GM12878 (cell line): Measurements from ENCODE around the gene PLCXD1. TPM values are rescaled to one million over a fixed set of nuclear protein-coding genes. Genes with fewer than 3 reads are reported as not detected.

ENCODE experiments used
- ATAC-seq: fragments of 200-7000 bp; cut with Tn5 transposase; 3 replicates; pipeline ENCODE4 v1.9.1; 2020; ENCODE audit warnings: mild to moderate bottlenecking, moderate library complexity
- BruUV-seq: library from RNA; stranded (reverse); fragments of 400-500 nt; replicated peaks from 2 replicates; lab custom pipeline; 2021; lab: Mats Ljungman, UMichigan
- CTCF ChIA-PET: fragments of 300-600 bp; sonication (Branson Sonifier 250); formaldehyde crosslinking; extraction: SDS; loops from one replicate; lab custom pipeline; 2021; ENCODE audit warnings: inconsistent platforms; lab: Yijun Ruan, JAX
- POLR2A ChIA-PET: fragments of 350-600 bp; formaldehyde crosslinking; extraction: SDS; loops from one replicate; lab custom pipeline; 2021; ENCODE audit warnings: inconsistent platforms; lab: Charles Lee
- RAD21 ChIA-PET: fragments of 300-600 bp; sonication (Branson Sonifier 250); formaldehyde crosslinking; loops from one replicate; lab custom pipeline; 2023; ENCODE audit warnings: antibody characterized with exemption; ENCODE audit not compliant: unreplicated experiment; lab: Charles Lee
- SMC1A ChIA-PET: fragments of 300-600 bp; sonication (Branson Sonifier 250); formaldehyde crosslinking; loops from one replicate; lab custom pipeline; 2023; ENCODE audit not compliant: unreplicated experiment, uncharacterized antibody; lab: Charles Lee
- DNase-seq: peaks from one replicate; pipeline ENCODE4 v3.0.0-alpha.2; 2011; ENCODE audit warnings: low read depth, low spot score
- FAIRE-seq: peaks from 3 replicates; lab custom pipeline; 2011; peaks lifted over from hg19 to GRCh38; lab: Jason Lieb, UNC
- H2AFZ ChIP-seq: 2 replicates; pipeline ENCODE4 v1.6.0; 2011; ENCODE audit warnings: low read depth, low read length, control low read depth; ENCODE audit not compliant: control insufficient read depth
- H3K27ac ChIP-seq: 2 replicates; pipeline ENCODE4 v1.5.1; 2011; ENCODE audit warnings: control low read depth; ENCODE audit not compliant: control insufficient read depth, insufficient read depth
- H3K27me3 ChIP-seq, 2 experiments: replicated peaks in 1 of 2; 2 replicates each; pipeline versions ENCODE4 v1.6.0 to v1.6.1; 2011; ENCODE audit warnings: low read length in 1 of 2; ENCODE audit not compliant: control insufficient read depth in 2 of 2, insufficient read depth in 2 of 2
- H3K36me3 ChIP-seq, 2 experiments: 2 replicates each; pipeline ENCODE4 v1.5.1; 2011; ENCODE audit warnings: low read length in 1 of 2; ENCODE audit not compliant: control insufficient read depth in 2 of 2, insufficient read depth in 2 of 2
- H3K4me1 ChIP-seq: 2 replicates; pipeline ENCODE4 v1.6.1; 2011; ENCODE audit warnings: mild to moderate bottlenecking, low read length, moderate library complexity, mixed read lengths; ENCODE audit not compliant: control insufficient read depth, insufficient read depth
- H3K4me2 ChIP-seq: 2 replicates; pipeline ENCODE4 v1.6.0; 2011; ENCODE audit warnings: control low read depth; ENCODE audit not compliant: control insufficient read depth, insufficient read depth
- H3K4me3 ChIP-seq: fragments of 200-600 bp; sonication (generic); 2 replicates; pipeline ENCODE4 v1.5.1; 2016
- H3K79me2 ChIP-seq: 2 replicates; pipeline ENCODE4 v1.6.0; 2011; ENCODE audit warnings: low read length; ENCODE audit not compliant: control insufficient read depth, insufficient read depth
- H3K9ac ChIP-seq: 2 replicates; pipeline ENCODE4 v1.8.0; 2011; ENCODE audit warnings: low read length, control low read depth, mixed read lengths; ENCODE audit not compliant: control insufficient read depth, insufficient read depth
- H3K9me3 ChIP-seq: replicated peaks from 3 replicates; pipeline ENCODE4 v1.5.1; 2011; ENCODE audit warnings: mild to moderate bottlenecking, low read length; ENCODE audit not compliant: control insufficient read depth, insufficient read depth
- H4K20me1 ChIP-seq: 2 replicates; pipeline ENCODE4 v1.6.0; 2011; ENCODE audit not compliant: control insufficient read depth, insufficient read depth
- BACH1 ChIP-seq: fragments of 450-650 bp; IDR thresholded peaks from 2 replicates; pipeline ENCODE4 v1.6.1; 2017; ENCODE audit warnings: mild to moderate bottlenecking, borderline replicate concordance
- BCL3 ChIP-seq: IDR thresholded peaks from 2 replicates; pipeline ENCODE4 v1.6.1; 2011; ENCODE audit warnings: borderline replicate concordance, low read depth, mild to moderate bottlenecking, moderate library complexity, low read length; ENCODE audit not compliant: insufficient read depth, poor library complexity, severe bottlenecking
- CHD4 ChIP-seq: fragments of 200-600 bp; sonication (generic); IDR thresholded peaks from 2 replicates; pipeline ENCODE4 v1.6.1; 2016; ENCODE audit warnings: mild to moderate bottlenecking
- DPF2 ChIP-seq: fragments of 450-650 bp; IDR thresholded peaks from 2 replicates; pipeline ENCODE4 v1.6.1; 2017; ENCODE audit warnings: mild to moderate bottlenecking
- ETV6 ChIP-seq, 2 experiments: fragments of 450-650 bp in 1 of 2; IDR thresholded peaks in 1 of 2; conservative IDR thresholded peaks in 1 of 2; 2 replicates each; pipeline ENCODE4 v1.6.1; 2014; ENCODE audit warnings: antibody characterized with exemption in 1 of 2, borderline replicate concordance in 1 of 2, low read depth in 1 of 2, mild to moderate bottlenecking in 1 of 2, moderate library complexity in 1 of 2
- IRF3 ChIP-seq: fragments of 450-650 bp; IDR thresholded peaks from 2 replicates; pipeline ENCODE4 v1.6.1; 2014; ENCODE audit warnings: mild to moderate bottlenecking
- JUNB ChIP-seq: IDR thresholded peaks from 2 replicates; pipeline ENCODE4 v1.6.1; 2016; ENCODE audit warnings: antibody characterized with exemption, mild to moderate bottlenecking
- JUND ChIP-seq: IDR thresholded peaks from 2 replicates; pipeline ENCODE4 v1.6.1; 2012; ENCODE audit warnings: low read depth, mild to moderate bottlenecking, low read length, improper control_type of control experiment, moderate library complexity
- MTA3 ChIP-seq: IDR thresholded peaks from 2 replicates; pipeline ENCODE4 v1.6.1; 2012; ENCODE audit warnings: low read length, inconsistent platforms, borderline replicate concordance
- PAX5 ChIP-seq: IDR thresholded peaks from 2 replicates; pipeline ENCODE4 v1.6.1; 2011; ENCODE audit warnings: low read depth, low read length, borderline replicate concordance
- POLR2A ChIP-seq: IDR thresholded peaks from 2 replicates; pipeline ENCODE4 v1.6.1; 2011; ENCODE audit warnings: low read depth, mild to moderate bottlenecking, low read length
- SIN3A ChIP-seq: IDR thresholded peaks from 2 replicates; pipeline ENCODE4 v1.6.1; 2012; ENCODE audit warnings: low read depth, low read length, improper control_type of control experiment
- SUPT20H ChIP-seq: IDR thresholded peaks from 2 replicates; pipeline ENCODE4 v1.6.1; 2011; ENCODE audit warnings: low read depth, mild to moderate bottlenecking, low read length, moderate library complexity, borderline replicate concordance; ENCODE audit not compliant: control insufficient read depth
- ZNF274 ChIP-seq: IDR thresholded peaks from one replicate; pipeline ENCODE4 v1.8.0; 2011; ENCODE audit not compliant: insufficient read length, insufficient read depth
- WGBS: methylation state at CpG from one replicate; pipeline ENCODE4 v1.1.6; 2016; ENCODE audit warnings: low lambda C conversion rate; ENCODE audit not compliant: insufficient replicate concordance, insufficient coverage; ENCODE audit errors: missing lambda C conversion rate; 5-methylcytosine and 5-hydroxymethylcytosine counted together
- in situ Hi-C: fragments of 300-500 bp; cut with MboI; formaldehyde crosslinking; loops from 9 replicates; pipeline ENCODE4 v1.14.3; 2018; ENCODE audit warnings: mixed read lengths
- intact Hi-C: fragments of 100-400 bp; cut with micrococcal nuclease; formaldehyde crosslinking; loops from one replicate; pipeline ENCODE4 v1.14.2; 2022; ENCODE audit not compliant: unreplicated experiment
- polyA plus RNA-seq, 11 experiments: library from polyadenylated mRNA; depleted of rRNA in 4 of 11; unstranded in 6 of 11; stranded (reverse) in 5 of 11; fragments of >200 nt; fragmentation: Nextera tagmentation in 4 of 11; fragmentation: Illumina TruSeq in 1 of 11; extraction: Ambion mirVana in 4 of 11; extraction: Trizol in 1 of 11; gene quantifications; 1 replicate in 1 of 11; 2 replicates in 10 of 11; pipeline versions ENCODE4 v1.2.1 to v1.2.3, GENCODE V29; 2011 to 2016; ENCODE audit warnings: inconsistent platforms in 2 of 11, missing spikeins in 2 of 11, low read depth in 1 of 11
- total RNA-seq, 4 experiments: library from RNA; depleted of rRNA in 3 of 4; stranded (reverse); fragments of >200 nt in 3 of 4; fragmentation: Illumina TruSeq in 1 of 4; extraction: Trizol in 1 of 4; gene quantifications; 2 replicates each; pipeline versions ENCODE4 v1.2.1 to v1.2.3, GENCODE V29; 2013 to 2021

PLCXD1 gene
- total and polyA plus RNA-seq, 10 of the 15 experiments (the other 5 are each of a cell fraction or from before 2014, with no cell fraction given), result 2.4 to 49.7 (median 18.0) TPM

- no peaks in the 10 kb centered on the region for H4K20me1 ChIP-seq
- CTCF ChIA-PET, result no interaction called here
- in situ Hi-C loops, result no loop called here
- no peak overlapping the region for H3K4me3 ChIP-seq
- H3K79me2 ChIP-seq, result no peaks in the 10 kb centered on the region
- no peak for TF ChIP-seq BACH1
- TF ChIP-seq PAX5, result no peak
- TF ChIP-seq SUPT20H, result no peak
- 0 out of 2 replicates have a peak, but pooled peaks have one; percentile 43 for TF ChIP-seq POLR2A
- no peak overlapping the region for H3K9ac ChIP-seq
- DNase-seq (no peak), ATAC-seq (no peak), FAIRE-seq (no peak)
- RAD21 ChIA-PET, result no interaction called here
- no peaks in the 10 kb centered on the region for H3K9me3 ChIP-seq
- BruUV-seq, result TSS peak; percentile 22
- no peak overlapping the region for H3K4me2 ChIP-seq
- intact Hi-C loops, result loop anchor here (10.0 kb wide), 1 partner anchor 933 kb away; no protein-coding TSS in a partner anchor
- no peaks in the 10 kb centered on the region for H3K4me1 ChIP-seq
- SMC1A ChIA-PET, result no interaction called here
- H2AFZ ChIP-seq, result no peak overlapping the region
- H3K27me3 ChIP-seq, result no peaks in the 10 kb centered on the region
- no peak overlapping the region for H3K27ac ChIP-seq
- POLR2A ChIA-PET, result no interaction called here
- over 99% methylated on average over 54 of the region's 69 CpGs for WGBS
- peaks cover 17 to 24% of the 10 kb centered on the region in 2 experiments for H3K36me3 ChIP-seq
Measured at GRCh38 chrX:311156-312129, 30.3 kb downstream of the PLCXD1 start.

- Histone ChIP-seq H3K27ac (no peak overlapping the region), H3K9ac (no peak overlapping the region), H2AFZ (no peak overlapping the region), H3K4me2 (no peak overlapping the region), H3K36me3 (peaks cover 10 to 22% of the 10 kb centered on the region in 2 experiments; a peak in 3 of 4 replicates), H3K79me2 (peaks cover 5% of the 10 kb centered on the region), H3K4me3 (no peak overlapping the region), H3K4me1 (no peaks in the 10 kb centered on the region), H3K27me3 (no peaks in the 10 kb centered on the region), H3K9me3 (no peaks in the 10 kb centered on the region), H4K20me1 (no peaks in the 10 kb centered on the region)
- ATAC-seq, result no peak
- POLR2A ChIA-PET, result no interaction called here
- in situ Hi-C loops, result no loop called here
- intact Hi-C loops, result loop anchor here (10.0 kb wide), 1 partner anchor 932 kb away; no protein-coding TSS in a partner anchor
- no peak for FAIRE-seq
- RAD21 ChIA-PET, result no interaction called here
- SMC1A ChIA-PET, result no interaction called here
- no TSS peak for BruUV-seq
- no peak for DNase-seq
- CTCF ChIA-PET, result no interaction called here
- WGBS, result 95% methylated on average over 45 of the region's 54 CpGs
- TF ChIP-seq JUND (no peak), BACH1 (no peak), BCL3 (no peak), IRF3 (no peak), SIN3A (no peak), ETV6 (conservative IDR thresholded peaks at IDR 0.05 in 1 of 2, IDR thresholded peaks at IDR 0.05 in 1 of 2; ENCODE audit: borderline replicate concordance in 1 of 2, low read depth in 1 of 2) (no peak), CHD4 (no peak), ZNF274 (no peak), MTA3 (no peak), JUNB (no peak), DPF2 (no peak)
Measured at GRCh38 chrX:312621-313331, 31.6 kb downstream of the PLCXD1 start.
